WTC11 (cell line): ENCODE measurements around the gene CFL1. TPM values are rescaled to one million over a fixed set of nuclear protein-coding genes. Genes with fewer than 3 reads are reported as not detected.

Experiments used
- ATAC-seq: fragments of 200-7000 bp; cut with Tn5 transposase; 2 replicates; pipeline ENCODE4 v1.10.0; 2021; ENCODE audit warnings: mild to moderate bottlenecking, moderate library complexity
- CTCF ChIA-PET: fragments of 300-600 bp; sonication (Branson Sonifier 250); formaldehyde crosslinking; loops from one replicate; lab custom pipeline; 2021; ENCODE audit warnings: antibody characterized with exemption; lab: Charles Lee
- POLR2A ChIA-PET: fragments of 350-600 bp; sonication (Branson Sonifier 250); formaldehyde crosslinking; loops from one replicate; lab custom pipeline; 2021; ENCODE audit warnings: antibody characterized with exemption; lab: Charles Lee
- DNase-seq: peaks from one replicate; pipeline ENCODE4 v3.0.0; 2021; ENCODE audit warnings: low spot score
- H3K27ac Mint-ChIP-seq: 2 replicates; pipeline ENCODE4 v1.8.0; 2021; ENCODE audit warnings: mixed read lengths
- H3K27me3 Mint-ChIP-seq: 2 replicates; pipeline ENCODE4 v1.8.0; 2021; ENCODE audit warnings: low read depth, mild to moderate bottlenecking, moderate library complexity, mixed read lengths
- H3K36me3 Mint-ChIP-seq: 2 replicates; pipeline ENCODE4 v1.8.0; 2021; ENCODE audit warnings: mixed read lengths
- H3K4me1 Mint-ChIP-seq: 2 replicates; pipeline ENCODE4 v1.8.0; 2022; ENCODE audit warnings: mixed read lengths
- H3K4me3 Mint-ChIP-seq: 2 replicates; pipeline ENCODE4 v1.8.0; 2021; ENCODE audit warnings: mild to moderate bottlenecking, moderate library complexity, mixed read lengths
- H3K9me3 Mint-ChIP-seq: 2 replicates; pipeline ENCODE4 v1.8.0; 2021; ENCODE audit warnings: mixed read lengths
- ATF1 ChIP-seq: sonication (generic); formaldehyde crosslinking; IDR thresholded peaks from 2 replicates; pipeline ENCODE4 v1.8.1; 2023; ENCODE audit warnings: mild to moderate bottlenecking, moderate library complexity, missing genetic modification reagents
- ATF2 ChIP-seq: sonication (generic); formaldehyde crosslinking; IDR thresholded peaks from 2 replicates; pipeline ENCODE4 v1.8.1; 2022; ENCODE audit warnings: low read depth, missing genetic modification reagents, borderline replicate concordance
- E2F1 ChIP-seq: sonication (generic); formaldehyde crosslinking; IDR thresholded peaks from 2 replicates; pipeline ENCODE4 v1.8.0; 2022; ENCODE audit warnings: mild to moderate bottlenecking, missing genetic modification reagents
- EMX1 ChIP-seq: fragments of 250-450 bp; sonication (Bioruptor Pico); IDR thresholded peaks from 2 replicates; pipeline ENCODE4 v1.8.0; 2021; ENCODE audit warnings: mild to moderate bottlenecking
- ERG ChIP-seq: fragments of 250-450 bp; sonication (Bioruptor Pico); IDR thresholded peaks from 2 replicates; pipeline ENCODE4 v1.8.0; 2021; ENCODE audit warnings: mild to moderate bottlenecking
- FOXK1 ChIP-seq: sonication (generic); formaldehyde crosslinking; IDR thresholded peaks from 2 replicates; pipeline ENCODE4 v1.8.0; 2022; ENCODE audit warnings: mild to moderate bottlenecking, moderate library complexity, missing genetic modification reagents
- FOXP1 ChIP-seq: sonication (generic); formaldehyde crosslinking; IDR thresholded peaks from 2 replicates; pipeline ENCODE4 v1.8.0; 2022; ENCODE audit warnings: missing genetic modification reagents, mild to moderate bottlenecking, moderate library complexity, borderline replicate concordance
- IRF1 ChIP-seq: sonication (generic); formaldehyde crosslinking; IDR thresholded peaks from 2 replicates; pipeline ENCODE4 v1.8.0; 2023; ENCODE audit warnings: missing genetic modification reagents
- IRF2 ChIP-seq: sonication (generic); formaldehyde crosslinking; IDR thresholded peaks from 2 replicates; pipeline ENCODE4 v1.8.0; 2022; ENCODE audit warnings: low read depth, missing genetic modification reagents, borderline replicate concordance
- MXD4 ChIP-seq: fragments of 250-450 bp; sonication (Bioruptor Pico); IDR thresholded peaks from 2 replicates; pipeline ENCODE4 v1.8.0; 2021; ENCODE audit warnings: mild to moderate bottlenecking, moderate library complexity, borderline replicate concordance
- MYBL2 ChIP-seq: sonication (generic); formaldehyde crosslinking; IDR thresholded peaks from 2 replicates; pipeline ENCODE4 v1.8.1; 2023; ENCODE audit warnings: mild to moderate bottlenecking, moderate library complexity, missing genetic modification reagents
- NFATC4 ChIP-seq: fragments of 250-450 bp; sonication (Bioruptor Pico); IDR thresholded peaks from 2 replicates; pipeline ENCODE4 v1.9.0; 2021; ENCODE audit warnings: mild to moderate bottlenecking
- NFYB ChIP-seq: sonication (generic); formaldehyde crosslinking; conservative IDR thresholded peaks from 2 replicates; pipeline ENCODE4 v1.8.0; 2022; ENCODE audit warnings: low read depth, missing genetic modification reagents
- PRRX2 ChIP-seq: fragments of 250-450 bp; sonication (Bioruptor Pico); IDR thresholded peaks from 2 replicates; pipeline ENCODE4 v1.8.0; 2021; ENCODE audit warnings: mild to moderate bottlenecking
- SP1 ChIP-seq: sonication (generic); formaldehyde crosslinking; conservative IDR thresholded peaks from 2 replicates; pipeline ENCODE4 v1.8.1; 2022; ENCODE audit warnings: missing genetic modification reagents
- ZBTB21 ChIP-seq: sonication (generic); formaldehyde crosslinking; IDR thresholded peaks from 2 replicates; pipeline ENCODE4 v1.8.1; 2023; ENCODE audit warnings: mild to moderate bottlenecking, missing genetic modification reagents, borderline replicate concordance
- ZNF416 ChIP-seq: fragments of 250-450 bp; sonication (Bioruptor Pico); IDR thresholded peaks from 2 replicates; pipeline ENCODE4 v1.9.0; 2021; ENCODE audit warnings: mild to moderate bottlenecking, inconsistent platforms
- ZNF425 ChIP-seq: fragments of 250-450 bp; sonication (Bioruptor Pico); conservative IDR thresholded peaks from 2 replicates; pipeline ENCODE4 v1.9.0; 2021; ENCODE audit warnings: mild to moderate bottlenecking
- ZNF532 ChIP-seq: fragments of 250-450 bp; sonication (Bioruptor Pico); IDR thresholded peaks from 2 replicates; pipeline ENCODE4 v1.9.0; 2021; ENCODE audit warnings: mild to moderate bottlenecking, borderline replicate concordance
- ZNF671 ChIP-seq: fragments of 250-450 bp; sonication (Bioruptor Pico); IDR thresholded peaks from 2 replicates; pipeline ENCODE4 v1.8.0; 2021; ENCODE audit warnings: mild to moderate bottlenecking
- total RNA-seq: library from RNA; stranded (reverse); gene quantifications from 3 replicates; pipeline ENCODE4 v1.2.3, GENCODE V29; 2021

Gene CFL1
- total RNA-seq, 1 experiment from 2014 or later: 1,073 TPM

GRCh38 chr11:65859812-65860277 lies 1.9 kb upstream of the CFL1 start:
- ATAC-seq (no peak), DNase-seq (peak; percentile 40)
- peaks cover 21% of the 10 kb centered on the region for H3K4me1 Mint-ChIP-seq
- H3K27ac Mint-ChIP-seq: peak overlapping the region; percentile 98
- H3K9me3 Mint-ChIP-seq: no peaks in the 10 kb centered on the region
- CTCF ChIA-PET: interaction anchor here (0.5 to 16.6 kb wide), 68 partner anchors 9 to 453 kb away, joined by 3 to 539 read pairs (median 5); partner anchors contain the start of genes AP5B1, BANF1, CCDC85B and CST6
- peaks cover 35% of the 10 kb centered on the region for H3K36me3 Mint-ChIP-seq
- peak overlapping the region; percentile 90 for H3K4me3 Mint-ChIP-seq
- H3K27me3 Mint-ChIP-seq: no peaks in the 10 kb centered on the region
- TF ChIP-seq ERG (CRISPR knock-in tag): 0 out of 2 replicates have a peak, but pooled peaks have one; percentile 19
- peak; percentile 12; the same call in 1 of the 2 replicates for TF ChIP-seq ZNF416 (CRISPR knock-in tag)
- no peak for TF ChIP-seq IRF2 (CRISPR knock-in tag)
- TF ChIP-seq MXD4 (CRISPR knock-in tag): no peak
- 0 out of 2 replicates have a peak, but pooled peaks have one; percentile 16 for TF ChIP-seq ZNF425 (CRISPR knock-in tag)
- TF ChIP-seq ATF1 (CRISPR knock-in tag): no peak
- peak; percentile 73 for TF ChIP-seq EMX1 (CRISPR knock-in tag)
- 0 out of 2 replicates have a peak, but pooled peaks have one; percentile 19 for TF ChIP-seq NFATC4 (CRISPR knock-in tag)
- TF ChIP-seq ZNF532 (CRISPR knock-in tag): no peak
- TF ChIP-seq PRRX2 (CRISPR knock-in tag): 0 out of 2 replicates have a peak, but pooled peaks have one; percentile 71
- TF ChIP-seq ZNF671: peak; percentile 49; the same call in 1 of the 2 replicates
- 0 out of 2 replicates have a peak, but pooled peaks have one; percentile 17 for TF ChIP-seq MYBL2 (CRISPR knock-in tag)
- POLR2A ChIA-PET: interaction anchor here (0.6 to 4.2 kb wide), 27 partner anchors 9 to 408 kb away, joined by 3 to 90 read pairs (median 5); partner anchors contain the start of genes AP5B1, CCDC85B, EFEMP2 and FIBP

- peaks cover 23% of the 10 kb centered on the region for H3K4me1 Mint-ChIP-seq
- no peaks in the 10 kb centered on the region for H3K9me3 Mint-ChIP-seq
- H3K27me3 Mint-ChIP-seq: no peaks in the 10 kb centered on the region
- DNase-seq: peak; percentile 100
- peaks cover 41% of the 10 kb centered on the region for H3K36me3 Mint-ChIP-seq
- H3K27ac Mint-ChIP-seq: peak overlapping the region; percentile 100
- ChIA-PET CTCF (interaction anchor here (0.6 to 16.6 kb wide), 63 partner anchors 9 to 454 kb away, joined by 3 to 539 read pairs (median 5); partner anchors contain the start of genes AP5B1, BANF1, CCDC85B and CST6), POLR2A (interaction anchor here (0.5 to 4.2 kb wide), 25 partner anchors 8 to 458 kb away, joined by 3 to 90 read pairs (median 6); partner anchors contain the start of genes CCDC85B, CD248, EFEMP2 and FIBP)
- ATAC-seq: peak; percentile 67
- peak overlapping the region; percentile 90 for H3K4me3 Mint-ChIP-seq
- 0 out of 2 replicates have a peak, but pooled peaks have one; percentile 18 for TF ChIP-seq FOXP1 (CRISPR knock-in tag)
- TF ChIP-seq SP1 (CRISPR knock-in tag): peak; percentile 79
- TF ChIP-seq NFYB (CRISPR knock-in tag): peak; percentile 42; the same call in 1 of the 2 replicates
- TF ChIP-seq MYBL2 (CRISPR knock-in tag): peak; percentile 78; the same call in 1 of the 2 replicates
- TF ChIP-seq FOXK1 (CRISPR knock-in tag): peak; percentile 54; the same call in 1 of the 2 replicates
- no peak for TF ChIP-seq E2F1
- no peak for TF ChIP-seq ZBTB21 (CRISPR knock-in tag)
- TF ChIP-seq ZNF416 (CRISPR knock-in tag): no peak
- TF ChIP-seq ATF2: no peak
- no peak for TF ChIP-seq IRF1
These were observed 1.3 kb upstream of the CFL1 start for GRCh38 chr11:65859095-65859811.
